ENCODE data around the gene TBC1D9B.

TBC1D9B gene

DNA sequence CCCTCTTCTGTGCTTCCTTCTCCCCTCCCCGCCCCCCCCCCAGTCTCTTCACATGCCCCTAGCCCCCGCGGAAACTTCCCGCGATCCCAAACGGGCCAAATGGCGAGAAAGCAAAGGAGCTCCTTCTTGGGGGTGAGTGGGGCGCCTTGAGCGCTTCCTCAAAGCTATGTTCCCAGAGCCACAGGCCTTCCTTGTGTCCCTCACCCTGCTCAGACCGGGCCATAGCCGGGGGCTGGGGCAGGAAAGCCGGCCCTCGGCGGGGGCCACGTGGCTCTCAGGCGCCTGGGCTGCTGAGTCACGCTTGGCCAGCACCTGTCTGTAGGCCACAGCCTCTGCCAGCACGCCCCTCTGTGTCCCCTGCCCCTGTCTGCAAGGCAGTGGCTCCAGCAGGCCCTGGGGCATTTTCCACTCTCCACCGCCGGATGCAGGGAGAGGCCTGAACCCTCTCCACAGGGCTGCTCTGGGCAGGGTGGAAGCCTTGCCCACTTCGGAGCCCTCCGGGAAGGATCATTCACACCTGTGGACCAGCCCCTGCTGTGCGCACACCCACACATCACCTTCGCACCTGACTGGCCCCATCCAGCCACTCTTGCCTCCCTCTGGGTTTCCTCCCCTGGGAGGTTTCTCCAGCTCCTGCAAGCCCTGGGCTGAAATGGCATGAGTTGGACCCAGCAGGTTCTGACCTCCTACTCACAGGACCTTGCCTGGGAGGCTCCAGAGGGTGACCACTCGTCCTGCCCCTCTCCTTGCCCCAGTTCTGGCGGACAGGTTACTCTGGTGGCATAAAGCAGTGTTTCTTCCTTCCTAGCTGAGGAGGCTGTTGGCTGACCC lies 88.2 kb downstream of the TBC1D9B start:
- FAIRE-seq: no peak

- no peak for FAIRE-seq
Measured at GRCh38 chr5:179818746-179819295, 88.9 kb downstream of the TBC1D9B start.

GRCh38 chr5:179817890-179818745 lies 89.6 kb downstream of the TBC1D9B start:
- no peak for FAIRE-seq

DNA sequence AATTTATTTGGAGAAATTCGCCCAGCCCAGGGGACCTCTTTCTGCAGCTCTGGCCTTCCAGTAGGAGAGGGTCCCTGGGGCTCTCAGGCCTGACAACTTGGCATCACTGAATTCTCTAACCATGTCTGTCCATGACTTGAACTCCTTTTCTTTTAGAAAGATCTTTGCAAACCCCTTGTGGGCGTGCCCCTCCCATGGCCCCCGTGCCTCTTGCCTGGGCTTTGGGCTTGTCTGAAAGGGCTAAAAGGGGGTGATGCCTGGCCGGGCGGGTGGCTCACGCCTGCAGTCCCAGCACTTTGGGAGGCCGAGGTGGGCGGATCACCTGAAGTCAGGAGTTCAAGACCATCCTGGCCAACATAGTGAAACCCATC lies 90.2 kb downstream of the TBC1D9B start:
- FAIRE-seq: no peak

GRCh38 chr5:179816796-179817469 lies 90.8 kb downstream of the TBC1D9B start:
- FAIRE-seq: no peak

GRCh38 chr5:179816401-179816795 lies 91.3 kb downstream of the TBC1D9B start:
- FAIRE-seq: no peak

GRCh38 chr5:179815491-179816249 lies 92.0 kb downstream of the TBC1D9B start:
- FAIRE-seq: no peak

GRCh38 chr5:179814090-179814489 lies 93.6 kb downstream of the TBC1D9B start:
- no peak for FAIRE-seq

DNA sequence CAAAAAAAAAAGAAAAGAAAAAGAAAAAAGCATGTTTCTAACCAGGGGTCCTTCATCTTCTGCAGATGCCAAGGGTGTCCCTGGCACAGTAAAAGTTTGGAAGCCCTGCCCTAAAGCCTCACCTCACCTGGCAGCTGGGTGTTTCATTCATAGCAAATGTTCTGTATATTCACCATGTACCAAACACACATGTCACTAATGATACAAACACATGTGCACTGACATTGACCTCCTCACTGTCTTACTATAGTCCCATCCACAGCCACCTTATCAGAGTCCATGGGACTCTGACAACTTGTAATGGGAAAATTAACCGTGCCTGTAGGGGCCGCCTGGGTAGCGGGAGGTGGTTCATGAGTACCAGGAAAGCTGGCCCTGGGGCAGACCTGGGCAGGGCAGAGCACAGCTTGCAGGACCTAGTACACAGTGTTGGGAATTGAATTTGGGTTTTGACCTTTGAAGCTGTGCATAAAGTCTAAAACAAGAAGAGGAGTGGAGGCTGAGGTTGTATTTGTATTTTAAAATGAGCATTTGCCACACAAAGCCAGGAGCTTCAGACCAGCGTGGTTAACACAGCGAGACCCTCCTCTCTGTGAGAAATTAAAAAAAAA lies 94.6 kb downstream of the TBC1D9B start:
- FAIRE-seq: no peak

DNA sequence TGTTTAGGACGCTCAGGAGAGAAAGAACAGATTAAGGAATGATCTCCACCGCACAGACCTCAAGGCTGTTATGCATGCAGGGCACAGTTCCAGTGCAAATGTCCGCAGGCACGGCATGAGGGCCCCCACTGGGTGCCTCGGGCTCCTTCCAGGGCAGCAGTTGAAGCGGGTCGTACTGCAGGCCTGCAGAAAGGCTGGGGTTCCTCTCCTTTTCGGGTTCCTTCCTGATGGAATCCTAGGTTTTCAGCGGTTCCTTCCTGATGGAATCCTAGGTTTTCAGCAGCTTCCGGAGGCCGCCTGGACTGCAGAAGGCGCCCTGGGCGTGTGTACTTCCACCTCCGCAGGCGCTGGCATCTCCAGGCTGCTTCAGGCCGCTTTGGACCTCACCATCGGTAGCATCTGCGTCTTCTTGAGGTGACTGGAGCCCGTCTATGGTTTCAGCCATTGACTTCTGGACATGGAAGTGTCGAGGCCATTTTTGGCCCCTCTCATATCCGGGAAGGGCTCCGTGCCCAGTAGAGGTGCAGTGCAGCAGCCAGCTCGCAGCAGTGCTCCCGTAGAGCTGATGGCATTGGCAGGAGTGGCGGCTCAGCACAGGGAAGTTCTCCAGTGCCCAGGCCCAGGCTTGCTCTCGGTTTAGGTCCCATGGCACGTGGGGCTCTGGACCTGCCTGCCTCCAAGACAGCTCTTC lies 95.4 kb downstream of the TBC1D9B start:
- FAIRE-seq: no peak
